Parathyroid adenoma (tissue), 2 donors: Measurements from ENCODE around the gene TSHZ2.

Experiments
- H2AFZ ChIP-seq: fragments of 300-600 bp; sonication (generic); one replicate; pipeline ENCODE4 v1.7.0; 2017; ENCODE audit warnings: antibody characterized with exemption, mild to moderate bottlenecking
- H3K27ac ChIP-seq: fragments of 300-600 bp; sonication (generic); one replicate; pipeline ENCODE4 v1.7.0; 2017
- H3K27me3 ChIP-seq: fragments of 300-600 bp; sonication (generic); one replicate; pipeline ENCODE4 v1.7.0; 2017; ENCODE audit warnings: low read length; ENCODE audit not compliant: control insufficient read depth, insufficient read depth
- H3K36me3 ChIP-seq: fragments of 300-600 bp; sonication (generic); one replicate; pipeline ENCODE4 v1.7.0; 2017; ENCODE audit warnings: low read length; ENCODE audit not compliant: control insufficient read depth, insufficient read depth
- H3K4me1 ChIP-seq: fragments of 300-600 bp; sonication (generic); one replicate; pipeline ENCODE4 v1.7.0; 2017; ENCODE audit warnings: control low read depth
- H3K4me2 ChIP-seq: fragments of 300-600 bp; sonication (generic); one replicate; pipeline ENCODE4 v1.7.0; 2017; ENCODE audit warnings: low read length
- H3K4me3 ChIP-seq: fragments of 300-600 bp; sonication (generic); one replicate; pipeline ENCODE4 v1.7.0; 2017; ENCODE audit warnings: low read depth, low read length
- H3K79me2 ChIP-seq: fragments of 300-600 bp; sonication (generic); one replicate; pipeline ENCODE4 v1.7.0; 2017; ENCODE audit warnings: control low read depth
- H3K9ac ChIP-seq: fragments of 300-600 bp; sonication (generic); one replicate; pipeline ENCODE4 v1.7.0; 2017; ENCODE audit warnings: mild to moderate bottlenecking
- H3K9me3 ChIP-seq: fragments of 300-600 bp; sonication (generic); one replicate; pipeline ENCODE4 v1.7.0; 2017; ENCODE audit warnings: low read length; ENCODE audit not compliant: control insufficient read depth
- TF ChIP-seq, protein P1 (sequence below): fragments of 300-600 bp; sonication (generic); IDR thresholded peaks from one replicate; pipeline ENCODE4 v1.7.0; 2017; ENCODE audit warnings: antibody characterized with exemption, mild to moderate bottlenecking
- donor health status: primary hyperparathyroidism.

TSHZ2 gene

DNA sequence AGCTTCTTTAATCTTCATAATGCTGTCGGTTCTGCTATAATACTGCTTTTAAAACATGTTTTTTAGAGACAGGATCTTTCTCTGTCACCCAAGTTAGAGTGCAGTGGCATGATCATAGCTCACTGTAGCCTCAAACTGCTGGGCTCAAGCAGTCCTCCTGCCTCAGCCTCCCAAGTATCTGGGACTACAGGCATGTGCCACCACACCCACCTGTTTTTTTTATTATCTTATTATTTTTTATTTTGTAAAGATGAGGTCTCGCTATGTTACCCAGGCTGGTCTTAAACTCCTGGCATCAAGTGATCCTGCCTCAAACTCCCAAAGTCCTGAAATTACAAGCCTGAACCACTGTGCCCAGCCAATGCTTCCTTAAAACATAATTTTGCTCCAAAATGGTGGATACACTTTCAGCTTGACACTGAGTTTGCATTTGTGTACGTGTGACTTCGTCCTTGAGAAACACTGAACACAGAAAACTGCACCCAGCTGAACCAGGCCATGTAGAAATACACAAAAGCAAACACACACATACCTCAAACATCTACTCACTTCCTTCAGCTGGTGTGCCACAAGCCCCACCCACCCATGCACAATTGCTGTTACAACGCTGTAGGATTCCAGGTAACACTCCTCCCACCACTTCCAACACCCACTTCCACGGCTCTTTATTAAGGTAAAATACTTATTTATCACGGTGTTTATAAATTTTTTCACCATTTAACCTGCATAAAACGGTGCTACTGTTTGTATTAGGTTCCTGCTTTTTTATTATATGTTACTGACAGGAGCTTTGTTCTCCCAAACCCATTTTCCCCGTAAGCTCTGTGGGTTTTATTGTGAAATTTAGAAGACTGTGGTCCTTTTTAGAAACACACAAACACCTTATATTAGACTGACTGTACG lies 109.1 kb downstream of the TSHZ2 start:
- no peaks in the 10 kb centered on the region for H3K9me3 ChIP-seq
- no peak overlapping the region for H3K9ac ChIP-seq
- H2AFZ ChIP-seq, result no peak overlapping the region
- no peak overlapping the region for H3K27ac ChIP-seq
- TF ChIP-seq, protein P1, sequence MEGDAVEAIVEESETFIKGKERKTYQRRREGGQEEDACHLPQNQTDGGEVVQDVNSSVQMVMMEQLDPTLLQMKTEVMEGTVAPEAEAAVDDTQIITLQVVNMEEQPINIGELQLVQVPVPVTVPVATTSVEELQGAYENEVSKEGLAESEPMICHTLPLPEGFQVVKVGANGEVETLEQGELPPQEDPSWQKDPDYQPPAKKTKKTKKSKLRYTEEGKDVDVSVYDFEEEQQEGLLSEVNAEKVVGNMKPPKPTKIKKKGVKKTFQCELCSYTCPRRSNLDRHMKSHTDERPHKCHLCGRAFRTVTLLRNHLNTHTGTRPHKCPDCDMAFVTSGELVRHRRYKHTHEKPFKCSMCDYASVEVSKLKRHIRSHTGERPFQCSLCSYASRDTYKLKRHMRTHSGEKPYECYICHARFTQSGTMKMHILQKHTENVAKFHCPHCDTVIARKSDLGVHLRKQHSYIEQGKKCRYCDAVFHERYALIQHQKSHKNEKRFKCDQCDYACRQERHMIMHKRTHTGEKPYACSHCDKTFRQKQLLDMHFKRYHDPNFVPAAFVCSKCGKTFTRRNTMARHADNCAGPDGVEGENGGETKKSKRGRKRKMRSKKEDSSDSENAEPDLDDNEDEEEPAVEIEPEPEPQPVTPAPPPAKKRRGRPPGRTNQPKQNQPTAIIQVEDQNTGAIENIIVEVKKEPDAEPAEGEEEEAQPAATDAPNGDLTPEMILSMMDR, result no peak
- H3K36me3 ChIP-seq, result no peaks in the 10 kb centered on the region
- no peaks in the 10 kb centered on the region for H3K79me2 ChIP-seq
- H3K4me1 ChIP-seq, result no peaks in the 10 kb centered on the region
- no peaks in the 10 kb centered on the region for H3K27me3 ChIP-seq
- H3K4me2 ChIP-seq, result no peak overlapping the region
- no peak overlapping the region for H3K4me3 ChIP-seq

DNA sequence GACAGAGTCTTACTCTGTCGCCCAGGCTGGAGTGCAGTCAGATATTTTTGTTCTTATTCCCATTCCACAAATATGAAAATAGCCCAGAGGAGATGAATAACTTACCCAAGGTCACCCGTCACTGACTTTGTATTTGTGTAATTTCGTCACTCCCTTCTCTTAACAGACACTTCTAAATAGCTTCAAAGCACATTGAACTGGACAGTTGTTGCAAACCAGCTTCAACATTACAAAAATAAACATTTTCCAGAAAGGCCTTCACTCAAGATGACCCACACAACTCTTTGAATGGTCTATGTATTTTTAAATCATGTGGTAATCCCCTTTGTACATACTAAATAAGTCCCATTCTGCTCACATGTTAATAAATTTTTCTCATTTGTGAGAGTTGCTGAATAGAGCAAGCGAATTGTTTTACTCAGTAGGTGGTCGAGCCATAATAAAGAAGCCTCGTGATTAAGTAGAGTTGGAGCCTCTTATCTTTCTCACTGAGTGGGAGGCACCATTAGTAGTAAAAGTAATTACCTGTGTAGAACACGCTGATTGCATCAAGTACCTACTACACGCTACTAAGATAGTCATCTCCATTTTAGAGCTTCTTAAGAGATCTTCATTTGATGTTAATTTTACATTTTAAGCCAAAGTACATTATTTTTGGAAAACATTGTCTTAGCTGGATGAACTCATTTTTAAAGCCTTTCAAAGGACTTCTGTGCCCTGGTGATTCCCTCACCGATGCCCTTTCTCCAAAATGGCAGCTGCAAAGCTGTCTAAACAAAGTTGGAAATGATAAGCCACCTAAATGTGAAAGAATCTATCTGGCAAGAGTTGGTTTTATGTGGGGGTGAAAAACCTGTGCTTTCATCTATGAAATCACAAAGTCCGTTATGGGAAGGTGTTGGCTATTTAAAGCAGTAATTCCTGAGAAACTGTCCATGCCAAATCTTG lies 110.0 kb downstream of the TSHZ2 start:
- TF ChIP-seq, protein P1, result no peak
- H3K27ac ChIP-seq, result no peak overlapping the region
- H3K4me3 ChIP-seq, result no peak overlapping the region
- no peaks in the 10 kb centered on the region for H3K79me2 ChIP-seq
- no peaks in the 10 kb centered on the region for H3K27me3 ChIP-seq
- H3K36me3 ChIP-seq, result no peaks in the 10 kb centered on the region
- no peaks in the 10 kb centered on the region for H3K4me1 ChIP-seq
- H2AFZ ChIP-seq, result no peak overlapping the region
- no peak overlapping the region for H3K4me2 ChIP-seq
- no peak overlapping the region for H3K9ac ChIP-seq
- H3K9me3 ChIP-seq, result no peaks in the 10 kb centered on the region

DNA sequence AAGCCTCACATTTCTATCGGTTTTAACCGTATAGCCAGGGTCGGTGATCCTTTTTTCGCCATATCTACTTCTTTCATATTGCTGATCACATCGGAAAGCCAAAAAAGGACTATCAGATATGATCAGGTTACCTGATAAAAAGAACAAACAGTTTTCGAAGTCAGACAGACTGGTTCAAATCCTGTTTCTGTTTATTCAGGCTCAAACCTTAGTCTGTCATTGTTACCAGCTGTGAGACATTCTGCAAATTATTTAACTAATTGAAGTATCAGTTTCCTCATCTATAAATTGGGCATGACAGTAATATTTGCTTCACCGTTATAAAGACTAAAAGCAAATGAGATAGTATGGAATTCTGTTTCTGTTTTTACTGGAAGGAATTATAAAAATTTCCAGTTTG lies 111.3 kb downstream of the TSHZ2 start:
- Histone ChIP-seq H3K4me3 (no peak overlapping the region), H2AFZ (no peak overlapping the region), H3K27me3 (no peaks in the 10 kb centered on the region), H3K4me1 (no peaks in the 10 kb centered on the region), H3K9ac (no peak overlapping the region), H3K27ac (no peak overlapping the region), H3K79me2 (no peaks in the 10 kb centered on the region), H3K36me3 (no peaks in the 10 kb centered on the region), H3K9me3 (no peaks in the 10 kb centered on the region), H3K4me2 (no peak overlapping the region)
- TF ChIP-seq, protein P1, result no peak

DNA sequence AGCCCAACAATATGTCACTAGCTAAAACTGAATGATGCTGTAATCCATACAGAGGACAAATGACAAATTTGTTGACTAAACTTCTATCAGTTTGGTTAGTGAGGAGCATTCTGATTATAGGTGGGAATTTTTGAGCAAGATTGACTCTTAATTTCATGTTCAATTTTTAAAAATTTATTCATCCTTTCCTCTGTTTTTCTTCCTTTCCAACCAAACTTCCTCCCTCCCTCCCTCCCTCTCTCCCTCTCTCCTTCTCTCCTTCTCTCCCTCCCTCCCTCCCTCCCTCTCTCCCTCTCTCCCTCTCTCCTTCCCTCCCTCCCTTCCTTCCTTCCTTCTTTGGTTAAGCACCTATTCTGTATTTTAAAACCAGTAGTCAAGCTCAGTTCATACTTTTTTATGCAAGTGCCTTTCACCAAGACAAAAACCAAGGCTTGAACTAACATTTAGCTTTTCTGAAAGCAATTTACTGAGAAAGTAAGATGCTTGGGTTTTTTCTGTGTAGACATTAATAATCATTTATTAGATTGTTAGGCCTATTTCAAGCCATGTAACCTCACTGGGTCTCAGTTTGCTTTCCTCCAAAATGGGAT lies 112.3 kb downstream of the TSHZ2 start:
- no peak overlapping the region for H3K4me3 ChIP-seq
- no peaks in the 10 kb centered on the region for H3K9me3 ChIP-seq
- no peak overlapping the region for H3K9ac ChIP-seq
- no peaks in the 10 kb centered on the region for H3K79me2 ChIP-seq
- H3K36me3 ChIP-seq, result no peaks in the 10 kb centered on the region
- no peaks in the 10 kb centered on the region for H3K27me3 ChIP-seq
- H3K4me2 ChIP-seq, result no peak overlapping the region
- H2AFZ ChIP-seq, result no peak overlapping the region
- TF ChIP-seq, protein P1, result no peak
- no peak overlapping the region for H3K27ac ChIP-seq
- no peaks in the 10 kb centered on the region for H3K4me1 ChIP-seq
